Psoas muscle (tissue), 8 donors: ENCODE data around the gene FBXW11. TPM values are rescaled to one million over a fixed set of nuclear protein-coding genes. Genes with fewer than 3 reads are reported as not detected.

Source experiments
- ATAC-seq, 4 donors: fragments of 200-7000 bp; cut with Tn5 transposase; one replicate each; pipeline ENCODE4 v1.9.1; 2020; ENCODE audit warnings: moderate library complexity in 3 of 4, mild to moderate bottlenecking in 2 of 4
- DNase-seq, 2 donors: peaks; one replicate each; pipeline ENCODE4 v3.0.0-alpha.2; 2020
- H3K27ac ChIP-seq: fragments of 200-600 bp; one replicate; pipeline ENCODE4 v1.8.0; 2022
- H3K27me3 ChIP-seq, 3 donors: fragments of 200-600 bp in 1 of 3; one replicate each; pipeline versions ENCODE4 v1.6.1 to v1.8.0; 2013 to 2022; ENCODE audit warnings: low read length in 2 of 3, mild to moderate bottlenecking in 2 of 3, moderate library complexity in 1 of 3; ENCODE audit not compliant: insufficient read depth in 3 of 3
- H3K36me3 ChIP-seq, 2 donors: fragments of 200-600 bp in 1 of 2; one replicate each; pipeline versions ENCODE4 v1.6.1 to v1.8.0; 2013 to 2022; ENCODE audit warnings: low read depth in 1 of 2, mild to moderate bottlenecking in 1 of 2, moderate library complexity in 1 of 2; ENCODE audit not compliant: insufficient read depth in 1 of 2
- H3K4me1 ChIP-seq: fragments of 200-600 bp; one replicate; pipeline ENCODE4 v1.8.0; 2022
- H3K4me3 ChIP-seq: fragments of 200-600 bp; one replicate; pipeline ENCODE4 v1.8.0; 2022; ENCODE audit warnings: mild to moderate bottlenecking
- H3K9me3 ChIP-seq: fragments of 200-600 bp; one replicate; pipeline ENCODE4 v1.8.0; 2022
- CTCF ChIP-seq: fragments of 200-600 bp; IDR thresholded peaks from one replicate; pipeline ENCODE4 v1.8.0; 2022; ENCODE audit warnings: antibody characterized with exemption
- WGBS, 3 donors: extraction: QIAGEN DNeasy Blood & Tissue Kit; methylation state at CpG; one replicate each; pipeline versions ENCODE4 v1.1.6 to v1.1.7; 2013; 5-methylcytosine and 5-hydroxymethylcytosine counted together
- intact Hi-C, 2 donors: fragments of 100-400 bp; cut with DNase I; formaldehyde crosslinking; loops; one replicate each; pipeline versions ENCODE4 v1.11.0 to v1.14.2; 2022
- polyA plus RNA-seq, 3 donors: library from polyadenylated mRNA; stranded (reverse); fragments of 200-250 nt; gene quantifications; one replicate each; pipeline ENCODE4 v1.2.3, GENCODE V29; 2013
- total RNA-seq, 4 donors: library from RNA; stranded (reverse); fragmentation: NEBNext Ultra II Directional in 2 of 4; extraction: Animal tissue kit (Norgen Biotek cat#: 25700) in 2 of 4; gene quantifications; one replicate each; pipeline versions ENCODE4 v1.2.1 to v1.2.4, GENCODE V29; 2021 to 2023
- donor health status: healthy with polysubstance abuse.
- donor health status: DM: no; HTN: no; CAD: no; lungs with moderate emphysema.
- donor health status: Bipolar disorder and iron deficiency.
- donor health status: healthy.
- donor health status: DM: yes; HTN: yes; CAD: no.
- donor health status: DM: no; HTN: no; CAD: no.
- donor health status: DM: no; HTN: no; CAD: no.
- donor health status: DM: yes; HTN: yes; CAD: no.

Gene FBXW11
- total and polyA plus RNA-seq, 7 donors: 14.7 to 62.8 (median 50.1) TPM

- no peak overlapping the region for H3K4me3 ChIP-seq
- no peaks in the 10 kb centered on the region for H3K27me3 ChIP-seq
- intact Hi-C loops: no loop called here
- no peak overlapping the region for H3K27ac ChIP-seq
- peaks cover 14% of the 10 kb centered on the region for H3K9me3 ChIP-seq
- WGBS, 3 donors: 70 to 82% (median 77%) methylated on average over 3 of the region's 3 CpGs
- no peak for TF ChIP-seq CTCF
- DNase-seq (no peak), ATAC-seq (no peak)
- no peaks in the 10 kb centered on the region for H3K36me3 ChIP-seq
- peaks cover 11% of the 10 kb centered on the region for H3K4me1 ChIP-seq
These were observed 31.1 kb downstream of the FBXW11 start for GRCh38 chr5:171975262-171975876.

- intact Hi-C loops: no loop called here
- peaks cover 20% of the 10 kb centered on the region for H3K4me1 ChIP-seq
- TF ChIP-seq CTCF: no peak
These were observed 35.6 kb downstream of the FBXW11 start for GRCh38 chr5:171970826-171971225.

GRCh38 chr5:171969288-171969880 lies 37.1 kb downstream of the FBXW11 start:
- intact Hi-C loops: no loop called here
- DNase-seq (no peak), ATAC-seq (no peak)
- Histone ChIP-seq H3K4me3 (no peak overlapping the region), H3K27me3 (no peaks in the 10 kb centered on the region), H3K9me3 (no peaks in the 10 kb centered on the region), H3K27ac (no peak overlapping the region), H3K36me3 (no peaks in the 10 kb centered on the region), H3K4me1 (peaks cover 25% of the 10 kb centered on the region)
- WGBS, 3 donors: 90 to 93% (median 90%) methylated on average over 4 of the region's 4 CpGs
- TF ChIP-seq CTCF: no peak

More at GRCh38 chr5:171970826-171971225, 35.6 kb downstream of the FBXW11 start:
- no peak for ATAC-seq
- WGBS, 3 donors: 86 to 94% (median 93%) methylated on average over 2 of the region's 2 CpGs
- Histone ChIP-seq H3K4me3 (no peak overlapping the region), H3K27ac (no peak overlapping the region), H3K27me3 (no peaks in the 10 kb centered on the region), H3K9me3 (no peaks in the 10 kb centered on the region), H3K36me3 (no peaks in the 10 kb centered on the region)
- no peak for DNase-seq

- TF ChIP-seq CTCF: no peak
- Histone ChIP-seq H3K27ac (no peak overlapping the region), H3K36me3 (no peaks in the 10 kb centered on the region), H3K27me3 (no peaks in the 10 kb centered on the region), H3K4me3 (no peak overlapping the region), H3K9me3 (no peaks in the 10 kb centered on the region), H3K4me1 (peaks cover 33% of the 10 kb centered on the region)
- DNase-seq (no peak), ATAC-seq (no peak)
- 77 to 81% (median 81%) methylated on average over 3 of the region's 3 CpGs for WGBS, 3 donors
- intact Hi-C loops: no loop called here
These were observed 37.9 kb downstream of the FBXW11 start for GRCh38 chr5:171968531-171968930.

GRCh38 chr5:171966964-171967363 lies 39.5 kb downstream of the FBXW11 start:
- DNase-seq (no peak), ATAC-seq (no peak)
- H3K27ac ChIP-seq: peak overlapping the region; percentile 59
- H3K4me3 ChIP-seq: no peak overlapping the region
- 62 to 76% (median 71%) methylated on average over 2 of the region's 2 CpGs for WGBS, 3 donors
- no peaks in the 10 kb centered on the region for H3K9me3 ChIP-seq
- H3K4me1 ChIP-seq: peaks cover 48% of the 10 kb centered on the region
- H3K27me3 ChIP-seq: no peaks in the 10 kb centered on the region
- TF ChIP-seq CTCF: no peak
- intact Hi-C loops: no loop called here
- no peaks in the 10 kb centered on the region for H3K36me3 ChIP-seq
